CD8-positive, alpha-beta memory T cell (primary cell): ENCODE results near the gene RHBDF2. TPM values are rescaled to one million over a fixed set of nuclear protein-coding genes. Genes with fewer than 3 reads are reported as not detected.

Experiments
- CTCF ChIA-PET: fragments of 350-600 bp; sonication (Branson Sonifier 250); formaldehyde crosslinking; loops from one replicate; lab custom pipeline; 2021; ENCODE audit warnings: antibody characterized with exemption; lab: Charles Lee
- POLR2A ChIA-PET: fragments of 350-600 bp; sonication (Branson Sonifier 250); formaldehyde crosslinking; loops from one replicate; lab custom pipeline; 2021; ENCODE audit warnings: antibody characterized with exemption; lab: Charles Lee
- DNase-seq, 5 donors: peaks; one replicate each; pipeline versions ENCODE4 v3.0.0 to v3.0.0-alpha.2; 2020 to 2022; ENCODE audit warnings: mixed read lengths in 1 of 5
- H3K27ac ChIP-seq: one replicate; pipeline ENCODE4 v1.7.0; 2013; ENCODE audit warnings: low read depth, mild to moderate bottlenecking, low read length, moderate library complexity
- H3K27me3 ChIP-seq: 2 replicates; pipeline ENCODE4 v1.7.0; 2013; ENCODE audit warnings: low read length, mild to moderate bottlenecking; ENCODE audit not compliant: insufficient read depth, poor library complexity, severe bottlenecking
- H3K36me3 ChIP-seq: 2 replicates; pipeline ENCODE4 v1.7.0; 2013; ENCODE audit warnings: mild to moderate bottlenecking, low read length, moderate library complexity; ENCODE audit not compliant: insufficient read depth
- H3K4me1 ChIP-seq: 2 replicates; pipeline ENCODE4 v1.7.0; 2013; ENCODE audit warnings: mild to moderate bottlenecking, low read length, moderate library complexity; ENCODE audit not compliant: insufficient read depth
- H3K4me3 ChIP-seq: 2 replicates; pipeline ENCODE4 v1.7.0; 2013; ENCODE audit warnings: mild to moderate bottlenecking, low read length
- H3K9me3 ChIP-seq: 2 replicates; pipeline ENCODE4 v1.7.0; 2013; ENCODE audit warnings: mild to moderate bottlenecking, low read length
- H3K27ac Mint-ChIP-seq, 8 donors: one replicate each; pipeline ENCODE4 v1.8.0; 2020 to 2021; ENCODE audit warnings: mixed read lengths in 8 of 8, mild to moderate bottlenecking in 6 of 8, inconsistent platforms in 3 of 8, moderate library complexity in 3 of 8
- H3K27me3 Mint-ChIP-seq, 2 donors: one replicate each; pipeline ENCODE4 v1.8.0; 2020 to 2021; ENCODE audit warnings: mixed read lengths in 2 of 2, mild to moderate bottlenecking in 1 of 2, moderate library complexity in 1 of 2
- H3K36me3 Mint-ChIP-seq, 3 donors: one replicate each; pipeline ENCODE4 v1.8.0; 2020 to 2021; ENCODE audit warnings: mixed read lengths in 3 of 3, inconsistent platforms in 1 of 3, mild to moderate bottlenecking in 1 of 3
- H3K4me1 Mint-ChIP-seq, 3 donors: one replicate each; pipeline ENCODE4 v1.8.0; 2020 to 2021; ENCODE audit warnings: mixed read lengths in 3 of 3, inconsistent platforms in 1 of 3, mild to moderate bottlenecking in 1 of 3
- H3K4me3 Mint-ChIP-seq, 7 donors: one replicate each; pipeline ENCODE4 v1.8.0; 2020 to 2021; ENCODE audit warnings: mixed read lengths in 7 of 7, mild to moderate bottlenecking in 6 of 7, moderate library complexity in 4 of 7, inconsistent platforms in 2 of 7
- H3K9me3 Mint-ChIP-seq, 5 donors: one replicate each; pipeline ENCODE4 v1.8.0; 2020 to 2022; ENCODE audit warnings: mixed read lengths in 5 of 5, mild to moderate bottlenecking in 3 of 5, moderate library complexity in 2 of 5, inconsistent platforms in 1 of 5
- polyA plus RNA-seq: library from polyadenylated mRNA; unstranded; fragments of 300-500 nt; fragmentation: Illumina TruSeq; gene quantifications from one replicate; pipeline ENCODE4 v1.2.3, GENCODE V29; 2021
- total RNA-seq, 2 experiments: library from RNA; stranded (reverse); gene quantifications; one replicate each; pipeline ENCODE4 v1.2.3, GENCODE V29; 2021

RHBDF2 gene
- total and polyA plus RNA-seq, 3 experiments from 2014 or later = 38.2 to 42.5 (median 38.4) TPM

- Histone ChIP-seq H3K9me3 (no peaks in the 10 kb centered on the region), H3K4me1 (peaks cover 33% of the 10 kb centered on the region), H3K36me3 (no peaks in the 10 kb centered on the region), H3K27me3 (peaks cover 5% of the 10 kb centered on the region), H3K4me3 (no peak overlapping the region), H3K27ac (no peak overlapping the region)
- H3K36me3 Mint-ChIP-seq = no peaks in the 10 kb centered on the region
- H3K4me3 Mint-ChIP-seq = no peak overlapping the region
- ChIA-PET CTCF (interaction anchor here (1.3 kb wide), 1 partner anchor 9 kb away, joined by 3 read pairs; no protein-coding TSS in a partner anchor), POLR2A (interaction anchor here (0.6 kb wide), 1 partner anchor 92 kb away, joined by 5 read pairs; no protein-coding TSS in a partner anchor)
- no peak for DNase-seq
- H3K4me1 Mint-ChIP-seq = peaks cover 14 to 36% (median 16%) of the 10 kb centered on the region in 3 donors
- H3K27ac Mint-ChIP-seq = peak overlapping the region in 2 of 8 donors; percentile 2 to 10
- H3K9me3 Mint-ChIP-seq = no peaks in the 10 kb centered on the region
- H3K27me3 Mint-ChIP-seq = peaks cover 4 to 9% of the 10 kb centered on the region in 2 donors
Measured at GRCh38 chr17:76531486-76532038, 30.3 kb upstream of the RHBDF2 start.

GRCh38 chr17:76530811-76531485 lies 29.7 kb upstream of the RHBDF2 start:
- ChIA-PET POLR2A (no interaction called here), CTCF (interaction anchor here (1.3 kb wide), 1 partner anchor 8 kb away, joined by 3 read pairs; no protein-coding TSS in a partner anchor)
- H3K4me3 ChIP-seq = no peak overlapping the region
- H3K27ac Mint-ChIP-seq = peak overlapping the region in 1 of 8 donors; percentile 10
- H3K36me3 ChIP-seq = no peaks in the 10 kb centered on the region
- no peaks in the 10 kb centered on the region for H3K36me3 Mint-ChIP-seq
- H3K9me3 ChIP-seq = no peaks in the 10 kb centered on the region
- no peak overlapping the region for H3K27ac ChIP-seq
- peaks cover 2 to 4% of the 10 kb centered on the region in 2 donors for H3K27me3 Mint-ChIP-seq
- H3K27me3 ChIP-seq = no peaks in the 10 kb centered on the region
- no peak for DNase-seq
- H3K4me1 ChIP-seq = peaks cover 33% of the 10 kb centered on the region
- H3K4me3 Mint-ChIP-seq = no peak overlapping the region
- peaks cover 14 to 36% (median 16%) of the 10 kb centered on the region in 3 donors for H3K4me1 Mint-ChIP-seq
- H3K9me3 Mint-ChIP-seq = no peaks in the 10 kb centered on the region

GRCh38 chr17:76530095-76530723 lies 29.0 kb upstream of the RHBDF2 start:
- Histone ChIP-seq H3K27me3 (no peaks in the 10 kb centered on the region), H3K4me3 (no peak overlapping the region), H3K27ac (no peak overlapping the region), H3K4me1 (peaks cover 33% of the 10 kb centered on the region), H3K9me3 (no peaks in the 10 kb centered on the region), H3K36me3 (no peaks in the 10 kb centered on the region)
- H3K4me1 Mint-ChIP-seq = peaks cover 14 to 36% (median 16%) of the 10 kb centered on the region in 3 donors
- no peak for DNase-seq
- H3K27ac Mint-ChIP-seq = peak overlapping the region in 2 of 8 donors; percentile 58 to 60
- peaks cover 0 to 2% of the 10 kb centered on the region in 2 donors for H3K27me3 Mint-ChIP-seq
- no peak overlapping the region for H3K4me3 Mint-ChIP-seq
- ChIA-PET CTCF (interaction anchor here (1.2 to 1.8 kb wide), 2 partner anchors 14 to 17 kb away, joined by 3 to 7 read pairs; no protein-coding TSS in a partner anchor), POLR2A (no interaction called here)
- no peaks in the 10 kb centered on the region for H3K9me3 Mint-ChIP-seq
- H3K36me3 Mint-ChIP-seq = no peaks in the 10 kb centered on the region

- H3K4me1 ChIP-seq = peaks cover 33% of the 10 kb centered on the region
- H3K36me3 ChIP-seq = no peaks in the 10 kb centered on the region
- H3K27me3 Mint-ChIP-seq = no peaks in the 10 kb centered on the region
- H3K27ac ChIP-seq = peak overlapping the region; percentile 21
- no peaks in the 10 kb centered on the region for H3K9me3 ChIP-seq
- no peak for DNase-seq
- H3K4me3 ChIP-seq = no peak overlapping the region
- POLR2A ChIA-PET = no interaction called here
- H3K9me3 Mint-ChIP-seq = no peaks in the 10 kb centered on the region
- H3K27me3 ChIP-seq = no peaks in the 10 kb centered on the region
- CTCF ChIA-PET = interaction anchor here (0.6 to 1.8 kb wide), 6 partner anchors 13 to 183 kb away, joined by 3 to 8 read pairs (median 5); partner anchors contain the start of gene ST6GALNAC2
- no peaks in the 10 kb centered on the region for H3K36me3 Mint-ChIP-seq
- no peak overlapping the region for H3K4me3 Mint-ChIP-seq
- peak overlapping the region in 3 of 8 donors; percentile 23 to 72 (median 33) for H3K27ac Mint-ChIP-seq
- peaks cover 16 to 37% (median 16%) of the 10 kb centered on the region in 3 donors for H3K4me1 Mint-ChIP-seq
Measured at GRCh38 chr17:76529224-76530094, 28.2 kb upstream of the RHBDF2 start.

- ChIA-PET POLR2A (interaction anchor here (1.4 to 1.6 kb wide), 2 partner anchors 13 to 17 kb away, joined by 3 to 7 read pairs; no protein-coding TSS in a partner anchor), CTCF (interaction anchor here (0.6 to 2.1 kb wide), 9 partner anchors 10 to 184 kb away, joined by 3 to 12 read pairs (median 5); partner anchors contain the start of gene ST6GALNAC2)
- Mint-ChIP-seq H3K27ac (peak overlapping the region in 7 of 8 donors; percentile 76 to 93 (median 83)), H3K4me3 (peak overlapping the region in 6 of 7 donors; percentile 30 to 74 (median 56)), H3K36me3 (no peaks in the 10 kb centered on the region), H3K9me3 (no peaks in the 10 kb centered on the region), H3K4me1 (peaks cover 18 to 40% (median 18%) of the 10 kb centered on the region in 3 donors), H3K27me3 (peaks cover 0 to 1% of the 10 kb centered on the region in 2 donors)
- peak in 1 of 5 donors; percentile 43 for DNase-seq
- Histone ChIP-seq H3K27ac (peak overlapping the region; percentile 24), H3K36me3 (no peaks in the 10 kb centered on the region), H3K9me3 (no peaks in the 10 kb centered on the region), H3K27me3 (no peaks in the 10 kb centered on the region), H3K4me3 (peak overlapping the region; percentile 41), H3K4me1 (peaks cover 33% of the 10 kb centered on the region)
Measured at GRCh38 chr17:76528528-76529223, 27.5 kb upstream of the RHBDF2 start.

GRCh38 chr17:76528156-76528527 lies 26.9 kb upstream of the RHBDF2 start:
- no peak for DNase-seq
- CTCF ChIA-PET = interaction anchor here (0.9 to 2.1 kb wide), 7 partner anchors 10 to 153 kb away, joined by 3 to 12 read pairs (median 3); partner anchors contain the start of gene ST6GALNAC2
- Histone ChIP-seq H3K27me3 (no peaks in the 10 kb centered on the region), H3K4me1 (peaks cover 37% of the 10 kb centered on the region), H3K9me3 (no peaks in the 10 kb centered on the region), H3K4me3 (peak overlapping the region; percentile 41), H3K36me3 (no peaks in the 10 kb centered on the region), H3K27ac (peak overlapping the region; percentile 24)
- POLR2A ChIA-PET = interaction anchor here (1.4 to 1.6 kb wide), 2 partner anchors 12 to 18 kb away, joined by 3 to 7 read pairs; no protein-coding TSS in a partner anchor
- Mint-ChIP-seq H3K36me3 (no peaks in the 10 kb centered on the region), H3K4me3 (peak overlapping the region; percentile 33 to 74 (median 68)), H3K27ac (peak overlapping the region; percentile 76 to 93 (median 84)), H3K27me3 (peaks cover 0 to 1% of the 10 kb centered on the region in 2 donors), H3K4me1 (peaks cover 22 to 45% (median 23%) of the 10 kb centered on the region in 3 donors), H3K9me3 (no peaks in the 10 kb centered on the region)
